Upper lobe of right lung (tissue), 1 donor: ENCODE measurements around the gene BNIP3. TPM values are rescaled to one million over a fixed set of nuclear protein-coding genes. Genes with fewer than 3 reads are reported as not detected.
"Not testable (repeated sequence)": the region's sequence is repeated elsewhere in the genome, so short reads cannot be mapped to it uniquely, and the experiment has no call there.

Experiments used
- ATAC-seq: fragments of 200-7000 bp; cut with Tn5 transposase; one replicate; pipeline ENCODE4 v1.9.1; 2020; ENCODE audit warnings: mild to moderate bottlenecking, moderate library complexity
- DNase-seq: peaks from one replicate; pipeline ENCODE4 v3.0.0-alpha.2; 2020
- H3K27ac ChIP-seq: fragments of 200-600 bp; one replicate; pipeline ENCODE4 v1.8.0; 2022
- H3K27me3 ChIP-seq: fragments of 200-600 bp; one replicate; pipeline ENCODE4 v1.8.0; 2022; ENCODE audit warnings: mild to moderate bottlenecking
- H3K36me3 ChIP-seq: fragments of 200-600 bp; one replicate; pipeline ENCODE4 v1.8.0; 2022
- H3K4me1 ChIP-seq: fragments of 200-600 bp; one replicate; pipeline ENCODE4 v1.8.0; 2022
- H3K4me3 ChIP-seq: fragments of 200-600 bp; one replicate; pipeline ENCODE4 v1.8.0; 2022; ENCODE audit warnings: mild to moderate bottlenecking
- H3K9me3 ChIP-seq: fragments of 200-600 bp; one replicate; pipeline ENCODE4 v1.8.0; 2022
- CTCF ChIP-seq: fragments of 200-600 bp; IDR thresholded peaks from one replicate; pipeline ENCODE4 v1.8.0; 2022; ENCODE audit warnings: antibody characterized with exemption
- intact Hi-C: fragments of 100-400 bp; cut with DNase I; formaldehyde crosslinking; loops from one replicate; pipeline ENCODE4 v1.11.0; 2022
- total RNA-seq: library from RNA; stranded (reverse); fragmentation: NEBNext Ultra II Directional; extraction: Animal tissue kit (Norgen Biotek cat#: 25700); gene quantifications from one replicate; pipeline ENCODE4 v1.2.1, GENCODE V29; 2021
- donor health status: DM: no; HTN: yes; CAD: no; lungs with severe emphysema.

Gene BNIP3
- total RNA-seq, 1 donor from 2014 or later: 38.2 TPM

- intact Hi-C loops: no loop called here
Measured at GRCh38 chr10:131925011-131925649, 56.6 kb downstream of the BNIP3 start.

GRCh38 chr10:131923038-131923756 is 58.5 kb downstream of the BNIP3 start:
- Histone ChIP-seq H3K27ac (no peak overlapping the region), H3K4me3 (no peak overlapping the region), H3K9me3 (no peaks in the 10 kb centered on the region), H3K4me1 (peaks cover 8% of the 10 kb centered on the region), H3K27me3 (no peaks in the 10 kb centered on the region), H3K36me3 (no peaks in the 10 kb centered on the region)
- no peak for TF ChIP-seq CTCF
- no peak for DNase-seq
- intact Hi-C loops: no loop called here
- no peak for ATAC-seq

More at GRCh38 chr10:131925011-131925649, 56.6 kb downstream of the BNIP3 start:
- no peak overlapping the region for H3K4me3 ChIP-seq
- peaks cover 28% of the 10 kb centered on the region for H3K4me1 ChIP-seq
- H3K27me3 ChIP-seq: no peaks in the 10 kb centered on the region
- H3K9me3 ChIP-seq: no peaks in the 10 kb centered on the region
- no peak overlapping the region for H3K27ac ChIP-seq
- DNase-seq: no peak
- H3K36me3 ChIP-seq: no peaks in the 10 kb centered on the region
- no peak for ATAC-seq
- TF ChIP-seq CTCF: no peak

GRCh38 chr10:131921184-131921583 is 60.5 kb downstream of the BNIP3 start:
- H3K27ac ChIP-seq: no peak overlapping the region
- H3K27me3 ChIP-seq: no peaks in the 10 kb centered on the region
- DNase-seq (no peak), ATAC-seq (no peak)
- H3K36me3 ChIP-seq: no peaks in the 10 kb centered on the region
- H3K4me3 ChIP-seq: no peak overlapping the region
- H3K4me1 ChIP-seq: no peaks in the 10 kb centered on the region
- no peaks in the 10 kb centered on the region for H3K9me3 ChIP-seq
- no peak for TF ChIP-seq CTCF
- intact Hi-C loops: no loop called here

- Histone ChIP-seq H3K9me3 (no peaks in the 10 kb centered on the region), H3K27ac (no peak overlapping the region), H3K27me3 (no peaks in the 10 kb centered on the region), H3K4me3 (no peak overlapping the region), H3K36me3 (no peaks in the 10 kb centered on the region), H3K4me1 (no peaks in the 10 kb centered on the region)
- ATAC-seq: no peak
- no peak for DNase-seq
- TF ChIP-seq CTCF: no peak
- intact Hi-C loops: no loop called here
Measured at GRCh38 chr10:131920693-131921092, 61.0 kb downstream of the BNIP3 start.

GRCh38 chr10:131920151-131920550 is 61.6 kb downstream of the BNIP3 start:
- no peak overlapping the region for H3K27ac ChIP-seq
- H3K4me1 ChIP-seq: no peaks in the 10 kb centered on the region
- no peaks in the 10 kb centered on the region for H3K27me3 ChIP-seq
- intact Hi-C loops: no loop called here
- no peak for DNase-seq
- H3K4me3 ChIP-seq: no peak overlapping the region
- no peak for ATAC-seq
- no peaks in the 10 kb centered on the region for H3K36me3 ChIP-seq
- no peaks in the 10 kb centered on the region for H3K9me3 ChIP-seq
- TF ChIP-seq CTCF: no peak

- H3K36me3 ChIP-seq, H3K27me3 ChIP-seq, ATAC-seq, H3K4me3 ChIP-seq, H3K4me1 ChIP-seq, H3K9me3 ChIP-seq, intact Hi-C loops, H3K27ac ChIP-seq: not testable (repeated sequence)
- DNase-seq: peak; percentile 4
Measured at GRCh38 chr10:131919461-131919860, 62.3 kb downstream of the BNIP3 start.
